ENCODE measurements around the gene COL4A2.
"Not testable (repeated sequence)": the region's sequence is repeated elsewhere in the genome, so short reads cannot be mapped to it uniquely, and the experiment has no call there.

DNA sequence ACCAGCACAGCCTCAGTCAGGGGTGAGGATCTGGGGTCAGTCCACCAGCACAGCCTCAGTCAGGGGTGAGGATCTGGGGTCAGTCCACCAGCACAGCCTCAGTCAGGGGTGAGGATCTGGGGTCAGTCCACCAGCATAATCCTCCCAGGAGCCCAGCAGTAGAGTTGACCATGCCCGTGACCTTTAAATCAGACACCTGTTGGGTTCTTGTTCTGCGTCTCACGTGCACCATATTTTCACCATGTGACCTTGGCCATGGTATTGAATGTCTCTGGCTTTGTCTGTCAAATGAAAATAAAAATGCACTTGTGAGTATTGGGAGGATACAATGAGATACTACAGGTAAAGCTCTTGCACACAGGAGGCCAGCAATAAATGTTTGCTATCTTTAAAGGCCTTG, 190.8 kb downstream of the COL4A2 start:
- not testable (repeated sequence) for TF ChIP-seq POLR2A, CTCF, EP300 (IDR thresholded peaks at IDR 0.05)

All from ovary (tissue), 3 donors.